Activated CD4-positive, alpha-beta memory T cell treated with anti-CD3 and anti-CD28 coated beads for 36 hours (primary cell): ENCODE measurements around the gene IFNAR1. TPM values are rescaled to one million over a fixed set of nuclear protein-coding genes. Genes with fewer than 3 reads are reported as not detected.
"Not testable (repeated sequence)": the region's sequence is repeated elsewhere in the genome, so short reads cannot be mapped to it uniquely, and the experiment has no call there.

ENCODE experiments used
- CTCF ChIA-PET: fragments of 350-600 bp; sonication (Branson Sonifier 250); formaldehyde crosslinking; loops from one replicate; lab custom pipeline; 2021; ENCODE audit warnings: antibody characterized with exemption, inconsistent platforms; lab: Charles Lee
- POLR2A ChIA-PET: fragments of 350-600 bp; sonication (Branson Sonifier 250); formaldehyde crosslinking; loops from one replicate; lab custom pipeline; 2021; ENCODE audit warnings: antibody characterized with exemption; lab: Charles Lee
- DNase-seq: peaks from one replicate; pipeline ENCODE4 v3.0.0-alpha.2; 2020
- H3K27ac Mint-ChIP-seq: one replicate; pipeline ENCODE4 v1.8.0; 2021; ENCODE audit warnings: mixed read lengths
- H3K27me3 Mint-ChIP-seq: one replicate; pipeline ENCODE4 v1.8.0; 2021; ENCODE audit warnings: mixed read lengths
- H3K36me3 Mint-ChIP-seq: one replicate; pipeline ENCODE4 v1.8.0; 2021; ENCODE audit warnings: mixed read lengths
- H3K4me1 Mint-ChIP-seq: one replicate; pipeline ENCODE4 v1.8.0; 2021; ENCODE audit warnings: low read depth, mixed read lengths
- H3K4me3 Mint-ChIP-seq: one replicate; pipeline ENCODE4 v1.8.0; 2021; ENCODE audit warnings: mild to moderate bottlenecking, mixed read lengths
- H3K9me3 Mint-ChIP-seq: one replicate; pipeline ENCODE4 v1.8.0; 2021; ENCODE audit warnings: mixed read lengths
- intact Hi-C: fragments of 100-400 bp; cut with micrococcal nuclease; formaldehyde crosslinking; loops from one replicate; pipeline ENCODE4 v1.15.1; 2023
- total RNA-seq, 2 experiments: library from RNA; stranded (reverse); gene quantifications; one replicate each; pipeline ENCODE4 v1.2.3, GENCODE V29; 2021

Gene IFNAR1
- total RNA-seq, 2 experiments from 2014 or later, result 28.0 to 32.0 TPM

DNA sequence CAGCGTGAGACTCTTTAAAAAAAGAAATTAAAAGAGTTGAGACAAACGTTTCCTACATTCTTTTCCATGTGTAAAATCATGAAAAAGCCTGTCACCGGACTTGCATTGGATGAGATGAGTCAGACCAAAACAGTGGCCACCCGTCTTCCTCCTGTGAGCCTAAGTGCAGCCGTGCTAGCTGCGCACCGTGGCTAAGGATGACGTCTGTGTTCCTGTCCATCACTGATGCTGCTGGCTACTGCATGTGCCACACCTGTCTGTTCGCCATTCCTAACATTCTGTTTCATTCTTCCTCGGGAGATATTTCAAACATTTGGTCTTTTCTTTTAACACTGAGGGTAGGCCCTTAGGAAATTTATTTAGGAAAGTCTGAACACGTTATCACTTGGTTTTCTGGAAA, 31.2 kb downstream of the IFNAR1 start:
- ChIA-PET POLR2A (no interaction called here), CTCF (interaction anchor here (1.0 kb wide), 1 partner anchor 10 kb away, joined by 6 read pairs; no protein-coding TSS in a partner anchor)
- H3K36me3 Mint-ChIP-seq, result peaks cover 8% of the 10 kb centered on the region

DNA sequence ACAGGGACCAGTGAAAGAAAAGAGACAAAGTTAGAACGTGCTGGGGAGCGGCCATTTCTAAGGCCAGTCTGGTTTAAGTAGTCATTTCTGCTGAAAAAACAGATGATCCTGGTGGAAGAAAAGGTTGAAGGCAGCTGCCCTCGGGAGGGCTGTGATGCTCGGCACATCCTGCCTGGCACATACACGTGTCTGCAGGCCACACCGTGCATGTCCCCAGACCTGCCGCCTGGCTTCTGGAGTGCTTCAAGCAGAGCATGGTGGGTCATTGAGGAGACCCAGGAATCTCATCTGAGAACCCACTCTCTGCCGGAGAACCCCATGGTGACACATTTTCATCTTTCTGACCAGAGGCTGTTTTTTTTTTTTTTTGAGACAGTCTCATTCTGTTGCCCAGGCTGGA, 32.4 kb downstream of the IFNAR1 start:
- ChIA-PET POLR2A (no interaction called here), CTCF (no interaction called here)
- no peaks in the 10 kb centered on the region for H3K9me3 Mint-ChIP-seq
- peaks cover 17% of the 10 kb centered on the region for H3K4me1 Mint-ChIP-seq
- intact Hi-C loops, result no loop called here
- no peak for DNase-seq
- no peak overlapping the region for H3K4me3 Mint-ChIP-seq
- H3K27me3 Mint-ChIP-seq, result no peaks in the 10 kb centered on the region
- H3K27ac Mint-ChIP-seq, result no peak overlapping the region
- peaks cover 8% of the 10 kb centered on the region for H3K36me3 Mint-ChIP-seq

More for the DNA sequence above, 31.2 kb downstream of the IFNAR1 start:
- H3K27ac Mint-ChIP-seq, result no peak overlapping the region
- no peaks in the 10 kb centered on the region for H3K9me3 Mint-ChIP-seq
- H3K4me3 Mint-ChIP-seq, result no peak overlapping the region
- DNase-seq, result no peak
- H3K4me1 Mint-ChIP-seq, result peaks cover 8% of the 10 kb centered on the region
- H3K27me3 Mint-ChIP-seq, result no peaks in the 10 kb centered on the region
- intact Hi-C loops, result no loop called here

- ChIA-PET POLR2A (interaction anchor here (1.4 kb wide), 1 partner anchor 34 kb away, joined by 4 read pairs; the partner anchor contains the start of gene IFNAR1), CTCF (interaction anchor here (0.9 to 3.7 kb wide), 7 partner anchors 10 to 162 kb away, joined by 3 to 69 read pairs (median 6); no protein-coding TSS in a partner anchor)
- Mint-ChIP-seq H3K4me3 (no peak overlapping the region), H3K4me1 (peaks cover 17% of the 10 kb centered on the region), H3K9me3 (no peaks in the 10 kb centered on the region), H3K36me3 (peaks cover 7% of the 10 kb centered on the region), H3K27me3 (no peaks in the 10 kb centered on the region), H3K27ac (no peak overlapping the region)
- intact Hi-C loops, result no loop called here
- no peak for DNase-seq
Measured at GRCh38 chr21:33359446-33359845, 34.7 kb downstream of the IFNAR1 start.

GRCh38 chr21:33360281-33360680, 35.5 kb downstream of the IFNAR1 start:
- CTCF ChIA-PET, result interaction anchor here (1.0 to 3.7 kb wide), 26 partner anchors 8 to 163 kb away, joined by 3 to 72 read pairs (median 12); partner anchors contain the start of gene IFNAR1
- intact Hi-C loops, result loop anchor here (5.0 to 10.0 kb wide), 4 partner anchors 33 to 588 kb away; partner anchors contain the start of genes IL10RB and PAXBP1

DNA sequence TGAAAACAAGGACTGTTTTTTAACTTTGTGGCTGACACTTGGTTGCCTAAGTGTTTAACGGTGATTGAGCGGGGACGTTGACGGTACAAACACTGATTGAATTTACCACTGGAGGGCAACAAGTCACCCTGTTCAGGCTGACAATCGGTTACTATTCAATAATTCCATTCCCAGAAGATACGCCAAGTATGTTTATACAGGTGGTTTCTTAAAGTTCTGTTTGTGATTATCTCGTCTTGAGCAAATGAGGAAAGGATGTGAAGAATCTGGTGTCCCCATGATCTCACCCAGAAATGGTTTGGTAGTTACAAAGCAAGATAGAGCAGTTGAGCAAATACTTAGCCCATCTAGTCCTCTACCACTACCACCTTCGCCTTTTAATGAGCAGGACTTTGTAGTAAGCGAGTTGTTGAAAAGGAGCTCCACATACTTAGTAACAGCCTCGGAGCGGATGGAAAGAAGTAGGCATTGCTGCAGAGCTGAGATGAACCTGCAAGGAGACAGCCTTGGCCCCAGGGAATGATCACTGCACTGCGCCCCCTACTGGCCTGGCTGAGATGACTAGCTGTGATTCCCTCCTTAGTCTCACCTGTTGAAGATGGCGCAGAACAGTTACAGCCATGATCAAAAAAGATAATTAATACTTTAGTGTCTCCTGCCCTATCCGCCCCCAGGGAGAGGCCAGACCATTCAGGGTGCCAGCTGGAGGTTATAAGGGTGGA, 36.3 kb downstream of the IFNAR1 start:
- intact Hi-C loops, result loop anchor here (1.0 to 10.0 kb wide), 9 partner anchors 13 to 589 kb away; partner anchors contain the start of genes IL10RB and PAXBP1
- H3K4me3 Mint-ChIP-seq, result peak overlapping the region; percentile 70
- POLR2A ChIA-PET, result interaction anchor here (0.7 to 2.0 kb wide), 8 partner anchors 19 to 159 kb away, joined by 3 to 10 read pairs (median 4); partner anchors contain the start of genes IFNAR1, IFNAR2, IFNGR2 and IL10RB

More at GRCh38 chr21:33360281-33360680, 35.5 kb downstream of the IFNAR1 start:
- Mint-ChIP-seq H3K4me1 (peaks cover 16% of the 10 kb centered on the region), H3K4me3 (no peak overlapping the region), H3K9me3 (no peaks in the 10 kb centered on the region), H3K27me3 (no peaks in the 10 kb centered on the region), H3K36me3 (peaks cover 6% of the 10 kb centered on the region), H3K27ac (no peak overlapping the region)
- POLR2A ChIA-PET, result interaction anchor here (1.5 kb wide), 1 partner anchor 131 kb away, joined by 5 read pairs; the partner anchor contains the start of gene IFNAR2
- DNase-seq, result no peak

GRCh38 chr21:33362044-33362555, 37.3 kb downstream of the IFNAR1 start:
- intact Hi-C loops, result loop anchor here (5.0 to 10.0 kb wide), 4 partner anchors 35 to 590 kb away; partner anchors contain the start of genes IL10RB and PAXBP1
- peak; percentile 77 for DNase-seq
- Mint-ChIP-seq H3K27ac (peak overlapping the region; percentile 75), H3K27me3 (no peaks in the 10 kb centered on the region), H3K4me3 (peak overlapping the region; percentile 70), H3K4me1 (peaks cover 13% of the 10 kb centered on the region), H3K9me3 (peaks cover 11% of the 10 kb centered on the region), H3K36me3 (peaks cover under 1% of the 10 kb centered on the region)
- ChIA-PET POLR2A (interaction anchor here (0.9 to 2.0 kb wide), 6 partner anchors 18 to 160 kb away, joined by 3 to 10 read pairs (median 4); partner anchors contain the start of genes IFNAR1 and IL10RB), CTCF (interaction anchor here (0.8 to 3.7 kb wide), 43 partner anchors 10 to 605 kb away, joined by 3 to 72 read pairs (median 6); partner anchors contain the start of genes IFNAR1, PAXBP1 and TMEM50B)

More for the DNA sequence above, 36.3 kb downstream of the IFNAR1 start:
- DNase-seq, result peak; percentile 94
- peaks cover under 1% of the 10 kb centered on the region for H3K9me3 Mint-ChIP-seq
- CTCF ChIA-PET, result interaction anchor here (0.6 to 3.7 kb wide), 65 partner anchors 9 to 589 kb away, joined by 3 to 72 read pairs (median 5); partner anchors contain the start of genes IFNAR1, IL10RB, OLIG2 and PAXBP1
- H3K27me3 Mint-ChIP-seq, result no peaks in the 10 kb centered on the region
- H3K4me1 Mint-ChIP-seq, result peaks cover 13% of the 10 kb centered on the region
- peaks cover 2% of the 10 kb centered on the region for H3K36me3 Mint-ChIP-seq
- peak overlapping the region; percentile 75 for H3K27ac Mint-ChIP-seq

DNA sequence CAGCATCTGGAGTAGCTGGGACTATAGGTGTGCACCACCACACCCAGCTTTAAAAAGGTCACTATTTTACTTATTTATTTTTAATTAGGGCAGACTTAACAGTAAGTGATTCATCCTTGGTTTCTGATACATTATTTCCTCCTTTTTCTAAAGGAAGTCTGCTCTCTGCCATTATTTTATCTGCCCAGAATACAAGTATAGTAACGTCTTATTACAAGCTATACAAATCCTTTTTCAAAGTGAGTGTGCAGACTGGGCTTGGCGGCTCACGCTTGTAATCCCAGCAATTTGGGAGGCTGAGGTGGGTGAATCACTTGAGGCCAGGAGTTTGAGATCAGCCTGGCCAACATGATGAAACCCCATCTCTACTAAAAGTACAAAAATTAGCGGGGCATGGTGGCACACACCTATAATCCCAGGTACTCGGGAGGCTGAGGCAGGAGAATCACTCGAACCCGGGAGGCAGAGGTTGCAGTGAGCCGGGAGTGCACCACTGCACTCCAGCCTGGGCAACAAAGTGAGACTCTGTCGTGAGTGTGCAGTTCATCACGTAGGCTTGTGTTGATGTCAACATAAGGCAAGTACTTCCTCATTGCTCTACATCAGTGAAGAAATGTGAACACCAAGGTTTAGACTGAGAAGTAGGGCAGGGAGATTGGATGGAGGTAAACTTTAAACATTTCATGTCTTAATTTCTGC, 39.3 kb downstream of the IFNAR1 start:
- POLR2A ChIA-PET, H3K27ac Mint-ChIP-seq: not testable (repeated sequence)
- intact Hi-C loops, result loop anchor here (5.0 to 10.0 kb wide), 4 partner anchors 37 to 592 kb away; partner anchors contain the start of genes IL10RB and PAXBP1

GRCh38 chr21:33364830-33365229, 40.1 kb downstream of the IFNAR1 start:
- no peak overlapping the region for H3K4me3 Mint-ChIP-seq
- H3K27me3 Mint-ChIP-seq, result no peaks in the 10 kb centered on the region
- H3K4me1 Mint-ChIP-seq, result peaks cover 13% of the 10 kb centered on the region
- POLR2A ChIA-PET, result no interaction called here
- intact Hi-C loops, result loop anchor here (5.0 to 10.0 kb wide), 4 partner anchors 38 to 593 kb away; partner anchors contain the start of genes IL10RB and PAXBP1
- H3K36me3 Mint-ChIP-seq, result peaks cover 6% of the 10 kb centered on the region
- CTCF ChIA-PET, result no interaction called here
- no peak for DNase-seq
- H3K27ac Mint-ChIP-seq, result no peak overlapping the region
- H3K9me3 Mint-ChIP-seq, result peaks cover 27% of the 10 kb centered on the region

More for the DNA sequence above, 39.3 kb downstream of the IFNAR1 start:
- H3K36me3 Mint-ChIP-seq, H3K4me3 Mint-ChIP-seq, H3K27me3 Mint-ChIP-seq, DNase-seq: not testable (repeated sequence)
- H3K4me1 Mint-ChIP-seq, result peaks cover 13% of the 10 kb centered on the region
- peaks cover 27% of the 10 kb centered on the region for H3K9me3 Mint-ChIP-seq
- CTCF ChIA-PET, result interaction anchor here (0.7 to 1.2 kb wide), 4 partner anchors 71 to 242 kb away, joined by 3 read pairs; no protein-coding TSS in a partner anchor

DNA sequence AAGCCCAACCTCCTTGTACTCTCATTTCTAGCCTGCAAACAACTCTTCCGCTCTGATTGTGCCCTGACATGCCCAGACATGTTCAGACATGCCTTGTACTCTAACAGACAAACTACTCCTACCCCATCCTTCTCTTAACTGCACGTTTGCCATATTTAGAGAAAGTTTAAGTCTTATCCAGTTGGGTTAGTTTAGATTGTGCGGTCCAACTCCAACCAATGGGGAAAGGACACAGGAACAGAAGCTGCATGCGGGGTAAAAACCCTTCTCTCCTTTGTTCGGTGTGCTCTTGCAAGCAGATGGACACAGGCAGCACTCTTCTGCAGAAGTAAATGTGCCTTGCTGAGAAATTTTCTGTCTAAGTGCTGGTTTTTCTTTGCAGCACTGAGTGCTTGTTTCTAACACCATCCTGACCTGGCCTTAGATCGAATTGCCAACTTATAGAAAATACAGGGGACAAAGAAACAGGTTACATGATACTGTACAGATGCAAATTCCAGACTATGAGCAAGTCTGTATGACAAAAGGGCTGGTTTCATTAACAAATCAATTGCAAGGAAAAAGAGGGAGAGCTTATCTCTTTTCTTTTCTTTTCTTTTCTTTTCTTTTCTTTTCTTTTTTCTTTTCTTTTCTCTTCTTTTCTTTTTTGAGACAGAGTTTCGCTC, 42.7 kb downstream of the IFNAR1 start:
- Mint-ChIP-seq H3K4me3 (no peak overlapping the region), H3K27me3 (no peaks in the 10 kb centered on the region), H3K9me3 (peaks cover 27% of the 10 kb centered on the region), H3K4me1 (no peaks in the 10 kb centered on the region), H3K36me3 (peaks cover 6% of the 10 kb centered on the region), H3K27ac (no peak overlapping the region)
- ChIA-PET POLR2A (no interaction called here), CTCF (interaction anchor here (1.1 to 1.4 kb wide), 2 partner anchors 78 to 170 kb away, joined by 4 to 6 read pairs; no protein-coding TSS in a partner anchor)
- no peak for DNase-seq
- intact Hi-C loops, result loop anchor here (10.0 kb wide), 1 partner anchor 237 kb away; no protein-coding TSS in a partner anchor

- Mint-ChIP-seq H3K27me3 (no peaks in the 10 kb centered on the region), H3K27ac (no peak overlapping the region), H3K36me3 (peaks cover 6% of the 10 kb centered on the region), H3K4me3 (no peak overlapping the region), H3K9me3 (peaks cover 27% of the 10 kb centered on the region), H3K4me1 (no peaks in the 10 kb centered on the region)
- ChIA-PET POLR2A (no interaction called here), CTCF (no interaction called here)
- intact Hi-C loops, result loop anchor here (10.0 kb wide), 1 partner anchor 237 kb away; no protein-coding TSS in a partner anchor
- DNase-seq, result no peak
Measured at GRCh38 chr21:33368124-33368523, 43.4 kb downstream of the IFNAR1 start.
